Osteocyte (in vitro differentiated cells): Measurements from ENCODE around the gene MRPL3. TPM values are rescaled to one million over a fixed set of nuclear protein-coding genes. Genes with fewer than 3 reads are reported as not detected.

ENCODE experiments used
- DNase-seq: peaks from one replicate; pipeline ENCODE4 v3.0.0; 2021; ENCODE audit warnings: mixed read lengths; ENCODE audit not compliant: unreplicated experiment; ENCODE audit errors: extremely low spot score
- H3K27ac Mint-ChIP-seq: one replicate; pipeline ENCODE4 v1.8.0; 2021; ENCODE audit warnings: mild to moderate bottlenecking, mixed read lengths; ENCODE audit not compliant: unreplicated experiment
- H3K27me3 Mint-ChIP-seq: one replicate; pipeline ENCODE4 v1.8.0; 2021; ENCODE audit warnings: mixed read lengths; ENCODE audit not compliant: unreplicated experiment
- H3K36me3 Mint-ChIP-seq: one replicate; pipeline ENCODE4 v1.8.0; 2021; ENCODE audit warnings: mixed read lengths; ENCODE audit not compliant: unreplicated experiment
- H3K4me1 Mint-ChIP-seq: one replicate; pipeline ENCODE4 v1.8.0; 2021; ENCODE audit warnings: mixed read lengths; ENCODE audit not compliant: unreplicated experiment
- H3K4me3 Mint-ChIP-seq: one replicate; pipeline ENCODE4 v1.8.0; 2021; ENCODE audit warnings: mild to moderate bottlenecking, moderate library complexity, mixed read lengths; ENCODE audit not compliant: unreplicated experiment
- H3K9me3 Mint-ChIP-seq: one replicate; pipeline ENCODE4 v1.8.0; 2021; ENCODE audit warnings: mixed read lengths; ENCODE audit not compliant: unreplicated experiment
- total RNA-seq: library from RNA; stranded (reverse); gene quantifications from 2 replicates; pipeline ENCODE4 v1.2.1, GENCODE V29; 2021
- TF ChIP-seq, protein P1 (sequence below): fragments of 200-600 bp; sonication (generic); IDR thresholded peaks from 2 replicates; pipeline ENCODE4 v1.5.0; 2021; ENCODE audit warnings: antibody characterized with exemption, mild to moderate bottlenecking, moderate library complexity

Gene MRPL3
- total RNA-seq, 1 donor from 2014 or later = 37.4 TPM

- TF ChIP-seq, protein P1, sequence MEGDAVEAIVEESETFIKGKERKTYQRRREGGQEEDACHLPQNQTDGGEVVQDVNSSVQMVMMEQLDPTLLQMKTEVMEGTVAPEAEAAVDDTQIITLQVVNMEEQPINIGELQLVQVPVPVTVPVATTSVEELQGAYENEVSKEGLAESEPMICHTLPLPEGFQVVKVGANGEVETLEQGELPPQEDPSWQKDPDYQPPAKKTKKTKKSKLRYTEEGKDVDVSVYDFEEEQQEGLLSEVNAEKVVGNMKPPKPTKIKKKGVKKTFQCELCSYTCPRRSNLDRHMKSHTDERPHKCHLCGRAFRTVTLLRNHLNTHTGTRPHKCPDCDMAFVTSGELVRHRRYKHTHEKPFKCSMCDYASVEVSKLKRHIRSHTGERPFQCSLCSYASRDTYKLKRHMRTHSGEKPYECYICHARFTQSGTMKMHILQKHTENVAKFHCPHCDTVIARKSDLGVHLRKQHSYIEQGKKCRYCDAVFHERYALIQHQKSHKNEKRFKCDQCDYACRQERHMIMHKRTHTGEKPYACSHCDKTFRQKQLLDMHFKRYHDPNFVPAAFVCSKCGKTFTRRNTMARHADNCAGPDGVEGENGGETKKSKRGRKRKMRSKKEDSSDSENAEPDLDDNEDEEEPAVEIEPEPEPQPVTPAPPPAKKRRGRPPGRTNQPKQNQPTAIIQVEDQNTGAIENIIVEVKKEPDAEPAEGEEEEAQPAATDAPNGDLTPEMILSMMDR = no peak
- no peak overlapping the region for H3K4me3 Mint-ChIP-seq
- H3K27me3 Mint-ChIP-seq = peaks cover 5% of the 10 kb centered on the region
- no peak overlapping the region for H3K27ac Mint-ChIP-seq
- peaks cover 6% of the 10 kb centered on the region for H3K9me3 Mint-ChIP-seq
- no peak for DNase-seq
- no peaks in the 10 kb centered on the region for H3K36me3 Mint-ChIP-seq
- H3K4me1 Mint-ChIP-seq = no peaks in the 10 kb centered on the region
Measured at GRCh38 chr3:131518680-131519079, 15.9 kb upstream of the MRPL3 start.

DNA sequence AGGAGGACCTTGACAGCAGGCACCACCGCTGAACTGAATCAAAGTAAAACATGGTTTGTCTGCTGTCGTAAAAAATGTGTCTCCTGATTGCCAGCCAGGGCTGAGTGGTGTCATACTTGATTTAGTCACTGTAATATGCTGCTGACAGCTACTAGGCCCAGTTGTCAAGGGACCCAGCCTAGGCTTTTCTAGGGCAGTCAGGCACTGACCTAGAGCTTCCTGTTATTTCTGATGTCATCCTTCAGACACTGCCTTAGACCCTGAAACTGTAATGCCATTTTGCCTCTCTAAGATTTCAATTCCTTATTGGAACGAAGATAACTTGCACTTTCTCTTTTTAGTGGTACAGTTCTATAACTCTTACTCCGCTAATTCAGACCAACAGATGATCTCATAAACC lies 2.6 kb upstream of the MRPL3 start:
- H3K36me3 Mint-ChIP-seq = no peaks in the 10 kb centered on the region
- H3K9me3 Mint-ChIP-seq = no peaks in the 10 kb centered on the region
- no peak overlapping the region for H3K27ac Mint-ChIP-seq
- no peak for DNase-seq
- H3K4me1 Mint-ChIP-seq = peaks cover 16% of the 10 kb centered on the region
- no peak overlapping the region for H3K4me3 Mint-ChIP-seq
- peaks cover 10% of the 10 kb centered on the region for H3K27me3 Mint-ChIP-seq
- TF ChIP-seq, protein P1 = no peak

GRCh38 chr3:131503320-131503635 lies 507 bp upstream of the MRPL3 start:
- peak overlapping the region; percentile 87 for H3K27ac Mint-ChIP-seq
- H3K27me3 Mint-ChIP-seq = peaks cover 10% of the 10 kb centered on the region
- H3K4me1 Mint-ChIP-seq = peaks cover 16% of the 10 kb centered on the region
- peak overlapping the region; percentile 93 for H3K4me3 Mint-ChIP-seq
- no peaks in the 10 kb centered on the region for H3K9me3 Mint-ChIP-seq
- peaks cover 3% of the 10 kb centered on the region for H3K36me3 Mint-ChIP-seq
- DNase-seq = no peak
- TF ChIP-seq, protein P1 = no peak

GRCh38 chr3:131501949-131502348 lies 822 bp downstream of the MRPL3 start:
- Mint-ChIP-seq H3K27me3 (peaks cover 5% of the 10 kb centered on the region), H3K36me3 (peaks cover 3% of the 10 kb centered on the region), H3K4me3 (peak overlapping the region; percentile 93), H3K27ac (peak overlapping the region; percentile 87), H3K9me3 (no peaks in the 10 kb centered on the region), H3K4me1 (peaks cover 16% of the 10 kb centered on the region)
- TF ChIP-seq, protein P1 = no peak
- DNase-seq = no peak

GRCh38 chr3:131494706-131495105 lies 8.1 kb downstream of the MRPL3 start:
- TF ChIP-seq, protein P1 = no peak
- Mint-ChIP-seq H3K4me3 (no peak overlapping the region), H3K4me1 (no peaks in the 10 kb centered on the region), H3K27ac (no peak overlapping the region), H3K9me3 (no peaks in the 10 kb centered on the region), H3K27me3 (no peaks in the 10 kb centered on the region), H3K36me3 (peaks cover 6% of the 10 kb centered on the region)
- DNase-seq = no peak
